K562 (cell line): Measurements from ENCODE around the gene CCNL1. TPM values are rescaled to one million over a fixed set of nuclear protein-coding genes. Genes with fewer than 3 reads are reported as not detected.

Experiments used
- CBFA2T3 ChIP-seq: fragments of 450-650 bp; IDR thresholded peaks from 2 replicates; pipeline ENCODE4 v1.6.1; 2017
- EP300 ChIP-seq: IDR thresholded peaks from 2 replicates; pipeline ENCODE4 v1.6.1; 2012; ENCODE audit warnings: low read length, improper control_type of control experiment
- HMG20A ChIP-seq: fragments of 450-650 bp; formaldehyde crosslinking; conservative IDR thresholded peaks from 2 replicates; pipeline ENCODE4 v1.4.0; 2020; ENCODE audit warnings: mild to moderate bottlenecking, mixed read lengths
- MAFF ChIP-seq: IDR thresholded peaks from 2 replicates; pipeline ENCODE4 v1.6.1; 2012; ENCODE audit warnings: low read length, improper control_type of control experiment
- MTF1 ChIP-seq: fragments of 250-450 bp; sonication (Bioruptor Pico); IDR thresholded peaks from 2 replicates; pipeline ENCODE4 v1.9.0; 2021; ENCODE audit warnings: moderate library complexity, mild to moderate bottlenecking, inconsistent platforms, borderline replicate concordance
- RB1 ChIP-seq: fragments of 450-650 bp; IDR thresholded peaks from 2 replicates; pipeline ENCODE4 v1.6.1; 2017; ENCODE audit warnings: low read depth, mild to moderate bottlenecking
- SMARCA4 ChIP-seq: fragments of 450-650 bp; IDR thresholded peaks from 2 replicates; pipeline ENCODE4 v1.6.1; 2016
- YY1 ChIP-seq, 3 experiments: IDR thresholded peaks; 2 replicates each; pipeline ENCODE4 v1.6.1; 2011; ENCODE audit warnings: low read length in 2 of 3, mild to moderate bottlenecking in 2 of 3, moderate library complexity in 2 of 3, borderline replicate concordance in 1 of 3, control low read depth in 1 of 3, low read depth in 1 of 3; ENCODE audit not compliant: insufficient read depth in 3 of 3, insufficient replicate concordance in 2 of 3, control insufficient read depth in 1 of 3, insufficient read length in 1 of 3; ENCODE audit errors: extremely low read depth in 1 of 3
- ZFP36 ChIP-seq: fragments of 150-350 bp; IDR thresholded peaks from 2 replicates; pipeline ENCODE4 v1.6.1; 2018; ENCODE audit warnings: low read length, low read depth; ENCODE audit not compliant: partially characterized antibody
- ZNF592 ChIP-seq: fragments of 450-650 bp; IDR thresholded peaks from 2 replicates; pipeline ENCODE4 v1.6.1; 2017; ENCODE audit warnings: antibody characterized with exemption, mild to moderate bottlenecking
- ZNF639 ChIP-seq, 2 experiments: fragments of 200-800 bp in 1 of 2; sonication (Bioruptor generic) in 1 of 2; sonication (generic) in 1 of 2; formaldehyde crosslinking in 1 of 2; IDR thresholded peaks in 1 of 2; conservative IDR thresholded peaks in 1 of 2; 2 replicates each; pipeline versions ENCODE4 v1.5.0 to v1.6.1; 2016 to 2020; ENCODE audit warnings: missing compliant biosample characterization in 1 of 2, missing genetic modification characterization in 1 of 2, missing genetic modification reagents in 1 of 2
- polyA plus RNA-seq, 8 experiments: library from polyadenylated mRNA; depleted of rRNA in 4 of 8; stranded (reverse) in 5 of 8; unstranded in 3 of 8; fragments of >200 nt; fragmentation: Nextera tagmentation in 2 of 8; fragmentation: Illumina TruSeq in 1 of 8; extraction: Ambion mirVana in 2 of 8; extraction: Trizol in 1 of 8; gene quantifications; 2 replicates each; pipeline versions ENCODE4 v1.2.1 to v1.2.3, GENCODE V29; 2011 to 2014; ENCODE audit warnings: inconsistent platforms in 1 of 8, missing spikeins in 1 of 8
- total RNA-seq, 7 experiments: library from RNA; depleted of rRNA in 6 of 7; stranded (reverse); fragments of >200 nt in 6 of 7; fragmentation: Illumina TruSeq in 2 of 7; extraction: Trizol in 2 of 7; gene quantifications; 2 replicates each; pipeline versions ENCODE4 v1.2.1 to v1.2.3, GENCODE V29; 2011 to 2021; ENCODE audit warnings: low replicate concordance in 1 of 7

CCNL1 gene
- total and polyA plus RNA-seq, 9 of the 15 experiments (the other 6 are each of a cell fraction or from before 2014, with no cell fraction given), result 16.1 to 186 (median 132) TPM

GRCh38 chr3:157190380-157190872, 30.5 kb upstream of the CCNL1 start (continued):
- TF ChIP-seq EP300, result peak; percentile 76
- TF ChIP-seq RB1, result no peak
- peak; percentile 68 for TF ChIP-seq CBFA2T3
- TF ChIP-seq ZNF592, result no peak
- TF ChIP-seq YY1 (IDR thresholded peaks at IDR 0.05; ENCODE audit: borderline replicate concordance in 1 of 3, control insufficient read depth in 1 of 3, extremely low read depth in 1 of 3, insufficient read depth in 3 of 3, insufficient read length in 1 of 3, insufficient replicate concordance in 2 of 3, low read depth in 1 of 3, low read length in 2 of 3), result no peak
- peak; percentile 72; the same call in 1 of the 2 replicates for TF ChIP-seq SMARCA4
- no peak for TF ChIP-seq ZFP36
- TF ChIP-seq HMG20A (CRISPR knock-in tag), result peak; percentile 66; the same call in 1 of the 2 replicates
- peak; percentile 30; the same call in 1 of the 2 replicates for TF ChIP-seq MAFF
- TF ChIP-seq ZNF639 (CRISPR knock-in tag; conservative IDR thresholded peaks at IDR 0.05 in 1 of 2, IDR thresholded peaks at IDR 0.05 in 1 of 2), result peak in 1 of 2 experiments; percentile 32; a peak in 1 of 4 replicates
- TF ChIP-seq MTF1 (CRISPR knock-in tag), result no peak
